Astrocyte of the hippocampus (primary cell): ENCODE data around the gene BLTP1.
"Not testable (repeated sequence)": the region's sequence is repeated elsewhere in the genome, so short reads cannot be mapped to it uniquely, and the experiment has no call there.

Experiments
- DNase-seq: peaks from one replicate; pipeline ENCODE4 v3.0.0; 2011; ENCODE audit warnings: low read depth, low spot score

The BLTP1 gene, protein sequence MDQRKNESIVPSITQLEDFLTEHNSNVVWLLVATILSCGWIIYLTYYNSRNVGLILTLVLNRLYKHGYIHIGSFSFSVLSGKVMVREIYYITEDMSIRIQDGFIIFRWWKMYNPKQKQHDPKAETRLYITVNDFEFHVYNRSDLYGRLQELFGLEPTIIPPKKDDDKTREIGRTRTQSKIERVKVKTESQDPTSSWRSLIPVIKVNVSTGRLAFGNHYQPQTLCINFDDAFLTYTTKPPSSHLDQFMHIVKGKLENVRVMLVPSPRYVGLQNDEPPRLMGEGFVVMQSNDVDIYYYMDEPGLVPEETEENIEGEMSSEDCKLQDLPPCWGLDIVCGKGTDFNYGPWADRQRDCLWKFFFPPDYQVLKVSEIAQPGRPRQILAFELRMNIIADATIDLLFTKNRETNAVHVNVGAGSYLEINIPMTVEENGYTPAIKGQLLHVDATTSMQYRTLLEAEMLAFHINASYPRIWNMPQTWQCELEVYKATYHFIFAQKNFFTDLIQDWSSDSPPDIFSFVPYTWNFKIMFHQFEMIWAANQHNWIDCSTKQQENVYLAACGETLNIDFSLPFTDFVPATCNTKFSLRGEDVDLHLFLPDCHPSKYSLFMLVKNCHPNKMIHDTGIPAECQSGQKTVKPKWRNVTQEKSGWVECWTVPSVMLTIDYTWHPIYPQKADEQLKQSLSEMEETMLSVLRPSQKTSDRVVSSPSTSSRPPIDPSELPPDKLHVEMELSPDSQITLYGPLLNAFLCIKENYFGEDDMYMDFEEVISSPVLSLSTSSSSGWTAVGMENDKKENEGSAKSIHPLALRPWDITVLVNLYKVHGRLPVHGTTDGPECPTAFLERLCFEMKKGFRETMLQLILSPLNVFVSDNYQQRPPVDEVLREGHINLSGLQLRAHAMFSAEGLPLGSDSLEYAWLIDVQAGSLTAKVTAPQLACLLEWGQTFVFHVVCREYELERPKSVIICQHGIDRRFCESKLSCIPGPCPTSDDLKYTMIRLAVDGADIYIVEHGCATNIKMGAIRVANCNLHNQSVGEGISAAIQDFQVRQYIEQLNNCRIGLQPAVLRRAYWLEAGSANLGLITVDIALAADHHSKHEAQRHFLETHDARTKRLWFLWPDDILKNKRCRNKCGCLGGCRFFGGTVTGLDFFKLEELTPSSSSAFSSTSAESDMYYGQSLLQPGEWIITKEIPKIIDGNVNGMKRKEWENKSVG (N-terminal part only)

GRCh38 chr4:122151982-122152710 lies at the start of gene BLTP1:
TSS of gene BLTP1 (plus strand) at chr4:122152331. CDS start at chr4:122170648, 18,317 bp downstream.
- peak; percentile 96 for DNase-seq

DNA sequence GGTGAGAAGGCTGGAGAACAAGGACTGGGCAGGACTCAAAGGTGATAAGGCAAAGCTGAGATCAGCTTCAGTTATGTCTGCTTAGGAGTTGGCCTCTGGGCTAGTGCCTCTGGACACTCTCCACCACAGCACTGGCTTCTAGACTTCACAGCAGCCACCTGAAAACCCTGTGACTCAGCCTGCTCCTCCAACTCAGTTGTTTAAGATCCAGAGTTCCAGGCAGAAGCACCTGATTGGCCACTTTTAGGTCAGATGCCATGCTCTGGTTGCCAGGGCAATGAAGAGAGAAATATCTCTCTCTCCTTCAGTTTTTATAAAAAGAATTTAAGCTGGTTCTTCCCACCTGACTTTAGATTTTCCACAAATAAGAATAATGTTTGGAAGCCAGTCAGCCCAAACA lies 47.9 kb upstream of the BLTP1 start:
- peak; percentile 16 for DNase-seq

GRCh38 chr4:122107680-122108079 lies 44.5 kb upstream of the BLTP1 start:
- DNase-seq = no peak

- not testable (repeated sequence) for DNase-seq
Observed at GRCh38 chr4:122110304-122110703, 41.8 kb upstream of the BLTP1 start.

GRCh38 chr4:122117743-122118142 lies 34.4 kb upstream of the BLTP1 start:
- DNase-seq = no peak

GRCh38 chr4:122118243-122118642 lies 33.9 kb upstream of the BLTP1 start:
- DNase-seq = no peak

GRCh38 chr4:122119739-122120138 lies 32.4 kb upstream of the BLTP1 start:
- DNase-seq = no peak

DNA sequence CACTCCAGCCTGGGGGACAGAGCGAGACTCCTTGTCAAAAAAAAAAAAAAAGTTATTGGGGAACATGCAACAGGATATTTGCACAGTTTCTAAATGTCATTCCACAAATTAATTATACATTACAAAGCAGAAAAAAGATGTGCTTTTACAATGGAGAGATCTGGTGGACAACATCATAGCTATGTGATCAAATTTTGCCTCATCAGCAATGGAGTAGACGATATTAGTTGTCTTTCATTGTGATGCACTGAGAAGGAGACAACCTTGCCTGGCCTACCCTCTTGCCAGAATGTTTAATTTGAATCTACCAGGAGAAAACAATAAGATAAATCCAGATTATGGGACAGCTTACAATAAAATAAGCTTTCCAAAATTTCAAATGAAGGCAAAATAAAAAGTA lies 30.5 kb upstream of the BLTP1 start:
- DNase-seq = no peak

GRCh38 chr4:122122083-122122482 lies 30.0 kb upstream of the BLTP1 start:
- DNase-seq = no peak

- no peak for DNase-seq
Observed at GRCh38 chr4:122129061-122129460, 23.1 kb upstream of the BLTP1 start.

GRCh38 chr4:122131562-122132157 lies 20.5 kb upstream of the BLTP1 start:
- DNase-seq = no peak

- no peak for DNase-seq
Observed at GRCh38 chr4:122132891-122133290, 19.2 kb upstream of the BLTP1 start.

GRCh38 chr4:122139139-122139538 lies 13.0 kb upstream of the BLTP1 start:
- no peak for DNase-seq

DNA sequence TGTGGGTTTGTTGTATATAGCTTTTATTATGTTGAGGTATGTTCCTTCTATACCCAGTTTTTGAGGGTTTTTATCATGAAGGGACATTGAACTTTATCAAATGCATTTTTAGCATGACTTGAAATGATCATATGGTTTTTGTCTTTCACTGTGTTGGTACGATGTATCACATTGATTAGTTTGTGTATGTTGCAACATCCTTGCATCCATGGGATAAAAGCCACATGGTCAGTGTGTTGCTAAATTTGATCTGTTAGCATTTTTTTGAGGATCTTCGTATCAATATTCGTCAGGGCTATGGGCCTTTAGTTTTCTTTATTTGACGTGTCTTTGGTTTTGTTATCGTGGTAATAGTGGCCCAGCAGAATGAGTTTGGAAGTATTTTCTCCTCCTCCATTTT lies 11.3 kb upstream of the BLTP1 start:
- no peak for DNase-seq

GRCh38 chr4:122142687-122143086 lies 9.4 kb upstream of the BLTP1 start:
- no peak for DNase-seq

GRCh38 chr4:122146652-122147051 lies 5.5 kb upstream of the BLTP1 start:
- no peak for DNase-seq

- DNase-seq = no peak
Observed at GRCh38 chr4:122150931-122151330, 1.2 kb upstream of the BLTP1 start.

- peak; percentile 51 for DNase-seq
Observed at GRCh38 chr4:122152711-122153226, 638 bp downstream of the BLTP1 start.

DNA sequence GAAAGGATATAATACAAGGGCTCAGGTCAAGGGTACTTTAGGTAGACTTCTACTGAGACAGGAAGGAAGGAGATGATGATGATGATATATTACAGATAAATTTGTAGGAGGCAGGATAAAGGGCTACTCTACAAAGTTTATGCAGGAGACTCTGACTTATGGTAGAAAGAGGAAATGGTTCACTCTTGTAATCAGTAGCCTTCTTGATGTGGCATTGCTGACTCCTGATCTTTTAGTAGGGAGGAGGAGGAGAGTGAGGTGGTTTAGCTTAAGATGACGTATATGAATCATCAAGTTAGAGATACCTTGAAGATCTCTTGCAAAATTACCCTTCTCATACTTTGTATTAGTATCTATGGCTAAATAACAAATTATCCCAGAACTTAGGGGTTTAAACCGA lies 4.7 kb downstream of the BLTP1 start:
- DNase-seq = no peak

- DNase-seq = no peak
Observed at GRCh38 chr4:122163301-122163700, 11.2 kb downstream of the BLTP1 start.

- DNase-seq = no peak
Observed at GRCh38 chr4:122163767-122164166, 11.6 kb downstream of the BLTP1 start.
